Stimulated activated CD8-positive, alpha-beta memory T cell treated with anti-CD3 and anti-CD28 coated beads, Interleukin-12 subunit alpha, Interleukin-12 subunit beta, amount 100 ng/mL, for 1 hour (primary cell): Measurements from ENCODE around the gene NFKBIZ.

Experiments
- DNase-seq: peaks from one replicate; pipeline ENCODE4 v3.0.0-alpha.2; 2020; ENCODE audit warnings: low read depth

The NFKBIZ gene

GRCh38 chr3:101825904-101826445 lies 23.3 kb upstream of the NFKBIZ start:
- DNase-seq = no peak

DNA sequence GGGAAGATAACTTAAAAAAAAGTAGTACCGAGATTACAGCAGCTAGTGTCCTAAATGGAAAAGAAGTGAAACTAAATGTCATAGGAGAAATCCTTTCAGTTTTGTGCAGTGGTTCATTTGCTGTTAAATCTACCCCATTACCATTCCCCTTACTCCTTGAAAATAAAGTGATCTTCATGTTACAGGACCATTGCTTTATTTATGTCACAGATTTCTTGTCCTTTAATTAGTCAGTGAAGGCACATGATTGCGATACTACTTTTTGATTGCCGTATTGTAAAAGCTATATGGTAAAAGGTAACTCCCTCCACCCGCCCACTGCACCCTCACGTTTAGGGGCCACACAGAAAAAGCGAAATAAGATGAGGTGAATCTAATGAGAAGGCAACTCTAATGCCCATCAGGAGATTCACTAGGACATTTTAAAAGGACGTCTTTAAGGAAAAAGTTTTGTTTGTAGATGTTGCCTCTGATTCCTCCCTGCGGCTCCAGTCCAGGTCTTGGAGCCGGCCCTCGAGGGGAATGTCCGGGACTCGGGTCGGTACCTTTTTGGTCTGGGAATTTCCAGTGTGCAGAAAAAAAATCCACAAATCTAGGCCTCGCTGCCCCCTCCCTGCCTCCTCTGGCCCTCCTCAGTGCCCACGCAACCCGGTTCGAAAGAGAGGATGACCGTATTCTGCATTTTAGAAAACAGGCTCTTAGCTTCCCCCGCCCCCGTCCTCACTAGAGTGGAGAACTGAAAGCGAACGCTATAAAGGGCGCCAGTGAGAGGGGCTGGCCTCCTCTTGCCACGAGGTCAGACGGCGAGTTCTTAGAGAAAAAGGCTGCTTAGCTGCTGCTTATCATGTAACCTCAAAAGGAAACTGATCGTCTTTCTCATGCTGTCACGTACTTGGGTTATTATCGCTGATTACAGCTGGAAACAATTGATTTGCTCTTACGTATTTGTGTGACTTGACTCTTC lies 21.8 kb upstream of the NFKBIZ start:
- peak; percentile 67 for DNase-seq

DNA sequence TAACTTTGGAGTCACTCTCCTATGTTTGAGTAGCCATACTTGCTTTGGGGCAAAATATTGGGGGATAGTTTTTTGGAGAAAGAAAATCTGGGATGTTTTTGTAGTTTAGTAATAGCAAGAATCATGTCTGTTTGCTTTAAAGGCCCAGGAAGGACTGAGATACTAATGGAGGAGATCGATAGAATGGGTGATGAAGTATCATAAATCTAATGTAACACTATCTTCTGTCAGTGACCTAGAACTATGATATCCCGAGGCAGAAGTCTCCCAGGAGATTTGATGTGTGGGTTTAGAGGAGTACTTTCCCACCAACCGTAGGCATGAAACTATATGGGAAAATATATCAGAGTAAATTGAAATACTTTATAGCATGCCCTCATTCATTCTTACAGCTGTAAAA lies 21.0 kb upstream of the NFKBIZ start:
- no peak for DNase-seq

DNA sequence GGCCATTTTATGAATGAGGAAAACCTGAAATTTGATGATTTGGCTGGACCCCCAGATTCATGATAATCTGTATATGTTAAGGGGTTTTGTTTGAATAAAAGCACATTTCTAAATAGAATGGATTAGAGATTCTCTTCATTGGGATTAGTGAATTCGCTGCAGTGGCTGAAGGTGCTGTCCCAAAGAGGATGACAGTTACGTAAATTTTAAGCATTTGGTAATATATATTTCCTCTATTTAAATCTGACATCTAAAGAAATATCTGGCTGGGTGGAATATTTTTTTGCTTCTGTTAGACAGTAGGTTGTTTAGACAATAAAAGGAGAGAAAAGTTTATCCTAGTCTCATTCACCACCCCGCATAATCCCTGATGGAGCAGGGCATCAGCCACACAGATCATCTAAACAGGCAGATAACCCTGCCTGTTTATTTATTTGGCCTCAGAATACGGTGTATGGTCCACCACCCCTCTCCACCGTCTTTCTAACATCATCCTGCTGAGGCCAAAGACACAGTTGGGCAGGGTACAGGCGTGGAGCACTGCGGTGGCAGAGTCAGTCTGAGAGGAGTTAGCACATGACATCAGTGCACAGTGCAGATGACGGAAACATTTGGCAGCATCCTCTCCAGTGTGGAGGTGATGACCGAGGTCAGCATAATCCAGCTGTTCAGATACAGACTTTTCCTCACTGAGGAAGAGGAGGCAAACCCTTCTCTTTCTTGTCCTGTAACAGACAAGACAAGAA lies 20.4 kb upstream of the NFKBIZ start:
- peak; percentile 30 for DNase-seq

GRCh38 chr3:101829437-101829830 lies 19.9 kb upstream of the NFKBIZ start:
- DNase-seq = no peak

DNA sequence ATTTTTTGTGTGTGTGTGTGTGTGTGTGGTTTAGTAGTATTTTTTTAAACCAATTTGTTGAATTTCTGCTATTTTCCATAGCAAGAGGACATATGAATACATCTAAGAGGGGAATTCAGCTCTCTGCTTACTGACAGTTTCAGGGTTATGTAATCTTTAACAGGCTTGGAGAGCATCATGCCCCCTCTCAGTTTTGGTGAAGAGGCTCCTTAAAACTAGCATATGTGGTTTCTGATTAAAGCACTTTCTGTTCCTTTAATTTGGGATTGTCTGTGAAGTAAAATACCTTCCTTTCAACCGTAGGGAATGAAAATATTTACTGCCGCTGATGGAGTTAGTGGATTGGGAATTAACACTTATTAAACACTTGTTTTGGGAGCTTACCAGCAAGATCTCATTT lies 19.4 kb upstream of the NFKBIZ start:
- no peak for DNase-seq

DNA sequence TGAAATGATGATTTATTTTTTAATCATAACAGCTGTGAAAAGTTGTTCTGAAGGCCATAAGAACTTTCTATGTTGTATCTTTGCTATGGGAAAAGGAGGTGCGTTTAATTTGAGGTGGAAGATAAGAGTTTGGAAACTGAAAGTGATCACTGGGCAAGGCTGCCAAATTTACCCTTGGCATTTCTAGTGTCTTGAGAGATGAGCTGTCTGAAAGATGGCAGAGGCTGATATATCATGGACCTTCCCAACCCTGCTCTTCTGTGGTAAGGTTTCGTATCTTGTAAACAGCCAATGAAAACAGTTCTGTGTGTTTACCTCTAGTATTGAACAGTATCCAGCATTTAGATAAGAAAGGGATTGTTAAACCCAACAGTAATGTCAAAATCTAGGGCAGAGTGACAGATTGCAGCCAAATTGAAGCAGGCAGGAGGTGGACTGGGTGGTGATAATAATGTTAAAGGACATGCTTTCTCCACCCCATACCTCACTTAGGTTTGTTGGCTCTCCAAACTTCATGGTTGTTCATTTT lies 15.8 kb upstream of the NFKBIZ start:
- no peak for DNase-seq

- DNase-seq = no peak
These were observed 13.6 kb upstream of the NFKBIZ start for GRCh38 chr3:101835676-101836075.

GRCh38 chr3:101836160-101836559 lies 13.2 kb upstream of the NFKBIZ start:
- no peak for DNase-seq

GRCh38 chr3:101836652-101837598 lies 12.4 kb upstream of the NFKBIZ start:
- DNase-seq = no peak

- no peak for DNase-seq
These were observed 10.6 kb upstream of the NFKBIZ start for GRCh38 chr3:101838691-101839090.

DNA sequence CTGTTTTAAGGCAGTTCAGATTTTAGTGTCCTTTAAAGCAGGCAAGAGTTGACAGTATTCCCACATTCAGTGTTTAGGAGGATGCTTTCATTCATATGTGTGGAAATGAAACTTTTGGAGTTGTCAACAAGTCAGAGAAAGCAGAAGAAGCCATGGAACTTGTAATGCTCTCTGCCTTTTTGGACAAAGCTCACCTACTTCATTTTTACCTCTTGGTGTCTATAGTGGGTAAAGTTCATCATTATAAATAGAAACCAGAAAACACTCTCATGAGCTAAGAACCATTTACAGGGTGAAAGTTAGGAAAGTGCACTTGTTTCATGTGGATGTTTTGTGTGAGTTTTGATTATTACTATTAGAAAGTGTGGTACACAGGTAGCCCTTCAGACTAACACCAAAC lies 9.2 kb upstream of the NFKBIZ start:
- DNase-seq = no peak

DNA sequence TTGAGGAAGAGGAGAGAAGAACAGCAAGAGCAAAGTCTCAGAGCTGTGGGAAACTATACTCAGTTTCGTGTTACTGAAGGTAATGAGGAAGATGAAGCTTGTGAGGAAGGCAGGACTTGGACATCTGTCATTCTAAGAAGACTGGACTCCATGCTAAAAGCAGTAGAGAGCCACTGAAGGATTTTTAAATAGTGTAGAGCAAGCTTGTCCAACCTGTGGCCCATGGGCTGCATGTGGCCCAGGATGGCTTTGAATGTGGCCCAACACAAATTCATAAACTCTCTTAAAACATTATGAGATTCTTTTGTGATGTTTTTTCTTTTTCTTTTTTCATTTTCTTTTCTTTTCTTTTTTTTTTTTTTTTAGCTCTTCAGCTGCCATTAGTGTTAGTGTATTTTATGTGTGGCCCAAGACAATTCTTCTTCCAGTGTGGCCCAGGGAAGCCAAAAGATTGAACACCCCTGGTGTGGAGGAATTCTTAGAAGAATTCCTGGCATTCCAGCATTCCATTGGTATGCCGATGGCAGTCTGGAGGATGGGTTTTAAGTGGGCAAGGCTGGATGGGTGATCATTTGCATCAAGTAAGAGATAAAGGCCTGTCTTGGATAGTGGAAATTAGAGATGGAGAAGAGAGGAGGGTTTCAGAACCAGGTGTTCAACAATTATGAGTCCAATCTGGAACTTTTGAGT lies 6.9 kb upstream of the NFKBIZ start:
- DNase-seq = no peak

DNA sequence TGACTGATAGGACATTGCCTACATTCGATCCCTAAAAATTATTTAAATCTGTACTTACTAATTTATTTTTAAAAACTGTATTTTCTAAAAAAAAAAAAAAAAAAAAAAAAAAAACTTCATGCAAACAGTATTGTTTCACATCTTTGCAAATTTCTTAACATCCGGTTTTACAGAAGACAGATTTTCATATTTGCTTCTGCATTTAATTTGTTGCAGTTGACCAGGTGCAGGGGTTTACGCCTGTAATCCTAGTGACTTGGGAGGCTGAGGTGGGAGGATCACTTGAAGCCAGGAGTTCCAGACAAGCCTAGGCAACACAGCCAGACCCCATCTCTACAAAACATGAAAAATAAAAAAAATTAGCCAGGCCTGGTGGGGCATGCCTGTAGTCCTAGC lies 6.4 kb upstream of the NFKBIZ start:
- DNase-seq = no peak

GRCh38 chr3:101845425-101845824 lies 3.9 kb upstream of the NFKBIZ start:
- no peak for DNase-seq

DNA sequence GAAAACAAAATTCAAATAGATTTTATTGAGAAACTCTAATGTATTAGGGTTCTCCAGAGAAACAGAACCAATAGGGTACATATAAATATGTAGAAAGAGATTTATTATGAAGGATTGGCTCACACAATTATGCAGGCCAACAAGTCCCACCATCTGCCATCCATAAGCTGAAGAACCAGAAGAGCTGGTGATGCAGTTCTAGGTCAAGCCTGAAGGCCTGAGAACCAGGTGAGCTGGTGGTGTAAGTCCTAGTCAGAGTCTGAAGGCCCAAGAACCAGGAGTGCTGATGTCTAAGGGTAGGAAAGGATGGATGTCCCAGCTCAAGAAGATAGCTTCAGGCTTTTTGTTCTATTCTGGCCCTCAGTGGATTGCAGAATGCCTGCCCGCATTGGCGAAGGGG lies 2.6 kb upstream of the NFKBIZ start:
- DNase-seq = no peak

DNA sequence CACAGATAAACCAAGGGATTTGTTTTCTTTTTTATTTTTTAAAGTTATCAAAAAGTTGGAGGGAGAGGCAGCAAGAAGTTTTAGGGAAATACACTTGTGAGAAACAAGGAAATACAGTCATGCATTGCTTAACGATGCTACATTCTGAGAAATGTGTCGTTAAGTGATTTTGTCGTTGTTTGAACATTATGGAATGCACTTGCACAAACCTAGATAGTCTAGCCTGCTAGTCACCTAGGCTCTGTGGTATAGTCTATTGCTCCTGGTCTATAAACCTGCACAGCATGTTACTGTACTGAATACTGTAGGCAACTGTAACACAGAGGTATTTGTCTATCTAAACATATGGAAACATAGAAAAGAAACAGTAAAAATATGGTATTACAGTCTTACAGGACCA lies 2.0 kb upstream of the NFKBIZ start:
- DNase-seq = no peak

GRCh38 chr3:101848326-101848725 lies 988 bp upstream of the NFKBIZ start:
- DNase-seq = no peak

DNA sequence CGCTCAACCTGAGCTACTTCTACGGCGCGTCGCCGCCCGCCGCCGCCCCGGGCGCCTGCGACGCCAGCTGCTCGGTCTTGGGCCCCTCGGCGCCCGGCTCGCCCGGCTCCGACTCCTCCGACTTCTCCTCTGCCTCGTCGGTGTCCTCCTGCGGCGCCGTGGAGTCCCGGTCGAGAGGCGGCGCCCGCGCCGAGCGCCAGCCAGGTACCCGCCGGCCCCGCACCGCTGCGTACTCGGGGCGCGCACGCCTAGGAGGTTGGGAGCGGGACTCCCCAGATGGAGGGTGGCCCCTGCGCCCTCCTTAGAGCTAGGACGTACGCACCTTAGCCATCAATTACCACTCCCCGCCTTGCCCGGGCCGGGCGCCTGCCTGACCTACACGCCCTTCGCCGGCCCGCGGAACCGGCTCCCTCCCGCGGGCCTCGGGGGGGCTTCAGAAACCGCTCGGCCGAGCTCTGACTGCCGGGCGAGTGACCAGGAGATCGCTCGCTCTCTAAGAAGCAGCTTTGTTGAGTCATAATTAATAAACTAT lies 466 bp downstream of the NFKBIZ start:
- peak; percentile 25 for DNase-seq

- no peak for DNase-seq
These were observed 1.1 kb downstream of the NFKBIZ start for GRCh38 chr3:101850246-101851051.
